HCT116 (cell line): Measurements from ENCODE around the gene CNTN4. TPM values are rescaled to one million over a fixed set of nuclear protein-coding genes. Genes with fewer than 3 reads are reported as not detected.

ENCODE experiments used
- ATAC-seq: fragments of 200-7000 bp; cut with Tn5 transposase; 2 replicates; pipeline ENCODE4 v1.9.1; 2020; ENCODE audit warnings: mild to moderate bottlenecking, moderate library complexity
- BruUV-seq: library from RNA; stranded (reverse); fragments of 400-500 nt; replicated peaks from 2 replicates; lab custom pipeline; 2021; lab: Mats Ljungman, UMichigan
- CTCF ChIA-PET: fragments of 300-600 bp; sonication (Branson Sonifier 250); formaldehyde crosslinking; loops from one replicate; lab custom pipeline; 2021; ENCODE audit warnings: antibody characterized with exemption; lab: Charles Lee
- POLR2A ChIA-PET: fragments of 300-600, 350-600 bp; sonication (Branson Sonifier 250); formaldehyde crosslinking; loops from one replicate; lab custom pipeline; 2021; ENCODE audit warnings: antibody characterized with exemption; lab: Charles Lee
- RAD21 ChIA-PET, 2 experiments: fragments of 300-600 bp; sonication (Branson Sonifier 250); formaldehyde crosslinking; loops; one replicate each; lab custom pipeline; 2023; ENCODE audit warnings: low total read pairs in 2 of 2; ENCODE audit not compliant: uncharacterized antibody in 2 of 2, unreplicated experiment in 2 of 2, low non-redundant PET in 1 of 2; lab: Charles Lee
- DNase-seq: peaks from one replicate; pipeline ENCODE4 v3.0.0-alpha.2; 2010; ENCODE audit warnings: low read depth, low spot score
- H2AFZ ChIP-seq: fragments of 200-600 bp; shearing (Covaris generic), sonication (generic); 2 replicates; pipeline ENCODE4 v1.6.1; 2017; ENCODE audit warnings: low read depth, mixed run types, mixed read lengths, antibody characterized with exemption, low read length; ENCODE audit not compliant: poor library complexity, severe bottlenecking
- H3K27ac ChIP-seq: 2 replicates; pipeline ENCODE4 v1.5.1; 2012; ENCODE audit warnings: low read depth, low read length
- H3K27me3 ChIP-seq: fragments of 200-600 bp; sonication (generic); 2 replicates; pipeline ENCODE4 v1.6.1; 2016; ENCODE audit warnings: mixed run types, low read length, mixed read lengths; ENCODE audit not compliant: insufficient read depth
- H3K36me3 ChIP-seq, 2 experiments: fragments of 200-500 bp in 1 of 2; fragments of 200-600 bp in 1 of 2; sonication (Bioruptor generic) in 1 of 2; sonication (generic) in 1 of 2; 2 replicates each; pipeline versions ENCODE4 v1.5.1 to v1.6.1; 2014 to 2016; ENCODE audit warnings: low read length in 2 of 2, inconsistent platforms in 1 of 2, mixed read lengths in 1 of 2, mixed run types in 1 of 2; ENCODE audit not compliant: insufficient read depth in 2 of 2, control insufficient read depth in 1 of 2
- H3K4me1 ChIP-seq, 2 experiments: fragments of 200-600 bp in 1 of 2; sonication (generic) in 1 of 2; 2 replicates each; pipeline versions ENCODE4 v1.5.1 to v1.6.1; 2012 to 2017; ENCODE audit warnings: low read length in 2 of 2, inconsistent platforms in 1 of 2, mild to moderate bottlenecking in 1 of 2, mixed read lengths in 1 of 2, mixed run types in 1 of 2, moderate library complexity in 1 of 2; ENCODE audit not compliant: insufficient read depth in 2 of 2, control insufficient read depth in 1 of 2
- H3K4me2 ChIP-seq: fragments of 200-600 bp; sonication (generic); 2 replicates; pipeline ENCODE4 v1.6.1; 2017; ENCODE audit warnings: mixed run types, low read length, mixed read lengths
- H3K4me3 ChIP-seq, 2 experiments: fragments of 200-600 bp in 1 of 2; sonication (generic) in 1 of 2; replicated peaks in 1 of 2; 2 replicates each; pipeline ENCODE4 v1.5.1; 2011 to 2016; ENCODE audit warnings: low read length in 2 of 2, control low read depth in 1 of 2, low read depth in 1 of 2, mild to moderate bottlenecking in 1 of 2, mixed read lengths in 1 of 2, mixed run types in 1 of 2
- H3K79me2 ChIP-seq: fragments of 200-600 bp; sonication (generic); 2 replicates; pipeline ENCODE4 v1.6.1; 2017; ENCODE audit warnings: mild to moderate bottlenecking, mixed run types, low read length, moderate library complexity, mixed read lengths; ENCODE audit not compliant: insufficient read depth
- H3K9ac ChIP-seq: fragments of 200-600 bp; sonication (generic); 2 replicates; pipeline ENCODE4 v1.6.1; 2016; ENCODE audit warnings: low read length, mixed read lengths
- H3K9me2 ChIP-seq: fragments of 200-600 bp; sonication (generic), shearing (Covaris generic); 2 replicates; pipeline ENCODE4 v1.6.1; 2017; ENCODE audit warnings: mixed run types, mild to moderate bottlenecking, moderate library complexity; ENCODE audit not compliant: insufficient read depth
- H3K9me3 ChIP-seq, 2 experiments: fragments of 200-500 bp in 1 of 2; fragments of 200-600 bp in 1 of 2; sonication (Bioruptor generic) in 1 of 2; sonication (generic) in 1 of 2; 2 replicates each; pipeline ENCODE4 v1.6.1; 2014 to 2017; ENCODE audit warnings: low read length in 2 of 2, mixed read lengths in 2 of 2, inconsistent platforms in 1 of 2, low read depth in 1 of 2, mild to moderate bottlenecking in 1 of 2, mixed run types in 1 of 2, moderate library complexity in 1 of 2; ENCODE audit not compliant: control insufficient read depth in 1 of 2, insufficient read depth in 1 of 2
- H4K20me1 ChIP-seq: fragments of 200-600 bp; sonication (generic), shearing (Covaris generic); 2 replicates; pipeline ENCODE4 v1.6.1; 2017; ENCODE audit warnings: mixed run types, mild to moderate bottlenecking, moderate library complexity; ENCODE audit not compliant: insufficient read depth
- ATF3 ChIP-seq: IDR thresholded peaks from 2 replicates; pipeline ENCODE4 v1.6.1; 2012
- CBX3 ChIP-seq: IDR thresholded peaks from 2 replicates; pipeline ENCODE4 v1.6.1; 2012; ENCODE audit warnings: low read depth
- CTCF ChIP-seq, 3 experiments: fragments of 200-600 bp in 1 of 3; sonication (generic) in 1 of 3; IDR thresholded peaks in 2 of 3; conservative IDR thresholded peaks in 1 of 3; 2 replicates each; pipeline ENCODE4 v1.5.1; 2012 to 2017; ENCODE audit warnings: low read depth in 2 of 3, low read length in 2 of 3, antibody characterized with exemption in 1 of 3, borderline replicate concordance in 1 of 3, control low read depth in 1 of 3, mild to moderate bottlenecking in 1 of 3, mixed read lengths in 1 of 3, mixed run types in 1 of 3, moderate library complexity in 1 of 3; ENCODE audit not compliant: insufficient read depth in 1 of 3
- EZH2 ChIP-seq: fragments of 200-600 bp; sonication (generic); IDR thresholded peaks from 2 replicates; pipeline ENCODE4 v1.6.1; 2017; ENCODE audit warnings: antibody characterized with exemption, mixed run types
- EZH2phosphoT487 ChIP-seq: fragments of 200-600 bp; IDR thresholded peaks from 2 replicates; pipeline ENCODE4 v1.6.1; 2018; ENCODE audit warnings: antibody characterized with exemption, borderline replicate concordance
- JUND ChIP-seq: IDR thresholded peaks from 2 replicates; pipeline ENCODE4 v1.6.1; 2012
- POLR2AphosphoS5 ChIP-seq: IDR thresholded peaks from 2 replicates; pipeline ENCODE4 v1.6.1; 2011; ENCODE audit warnings: mild to moderate bottlenecking, low read depth, low read length, moderate library complexity
- RAD21 ChIP-seq: IDR thresholded peaks from 2 replicates; pipeline ENCODE4 v1.6.1; 2012; ENCODE audit warnings: low read depth, mild to moderate bottlenecking
- TCF7L2 ChIP-seq: IDR thresholded peaks from 2 replicates; pipeline ENCODE4 v1.7.0; 2011; ENCODE audit warnings: borderline replicate concordance, inconsistent platforms; ENCODE audit not compliant: insufficient read depth, insufficient read length; ENCODE audit errors: extremely low read depth
- YY1 ChIP-seq: IDR thresholded peaks from 2 replicates; pipeline ENCODE4 v1.6.1; 2011; ENCODE audit warnings: low read length, low read depth, moderate library complexity, mild to moderate bottlenecking; ENCODE audit not compliant: insufficient replicate concordance; ENCODE audit errors: extremely low read depth
- intact Hi-C: fragments of 100-400 bp; cut with micrococcal nuclease; formaldehyde crosslinking; loops from 2 replicates; pipeline ENCODE4 v1.10.0; 2022
- total RNA-seq: library from RNA; stranded (reverse); gene quantifications from one replicate; pipeline ENCODE4 v1.2.1, GENCODE V29; 2021; ENCODE audit not compliant: unreplicated experiment

Gene CNTN4
- total RNA-seq, 1 experiment from 2014 or later, result not detected

GRCh38 chr3:2862366-2862765 is 763.7 kb downstream of the CNTN4 start:
- Histone ChIP-seq H3K27ac (no peak overlapping the region), H3K9me3 (peaks cover 9 to 21% of the 10 kb centered on the region in 2 experiments; a peak in 2 of 4 replicates), H3K4me1 (no peaks in the 10 kb centered on the region), H3K4me2 (no peak overlapping the region), H3K36me3 (no peaks in the 10 kb centered on the region), H3K79me2 (no peaks in the 10 kb centered on the region), H3K27me3 (no peaks in the 10 kb centered on the region), H3K4me3 (no peak overlapping the region), H3K9me2 (no peaks in the 10 kb centered on the region), H4K20me1 (no peaks in the 10 kb centered on the region), H2AFZ (no peak overlapping the region), H3K9ac (no peak overlapping the region)
- no TSS peak for BruUV-seq
- ATAC-seq (no peak), DNase-seq (no peak)
- RAD21 ChIA-PET, result no interaction called here
- CTCF ChIA-PET, result no interaction called here
- TF ChIP-seq CBX3, result no peak
- no peak for TF ChIP-seq EZH2
- TF ChIP-seq JUND, result no peak
- no peak for TF ChIP-seq EZH2phosphoT487
- TF ChIP-seq YY1, result no peak
- TF ChIP-seq RAD21, result no peak
- no peak for TF ChIP-seq POLR2AphosphoS5
- TF ChIP-seq CTCF (IDR thresholded peaks at IDR 0.05 in 2 of 3, conservative IDR thresholded peaks at IDR 0.05 in 1 of 3; ENCODE audit: borderline replicate concordance in 1 of 3, insufficient read depth in 1 of 3, low read depth in 2 of 3, low read length in 2 of 3), result no peak
- TF ChIP-seq ATF3, result no peak
- no peak for TF ChIP-seq TCF7L2
- POLR2A ChIA-PET, result no interaction called here
- intact Hi-C loops, result no loop called here
